C4-2B (cell line): Measurements from ENCODE around the gene MOGAT3.

Source experiments
- H3K27ac ChIP-seq: fragments of 450-650 bp; 2 replicates; pipeline ENCODE4 v1.5.1; 2017
- ZFX ChIP-seq: fragments of 450-650 bp; IDR thresholded peaks from 2 replicates; pipeline ENCODE4 v1.6.1; 2017
- TF ChIP-seq, protein P1 (sequence below): fragments of 450-650 bp; conservative IDR thresholded peaks from 2 replicates; pipeline ENCODE4 v1.5.1; 2017; ENCODE audit warnings: mild to moderate bottlenecking

The MOGAT3 gene

DNA sequence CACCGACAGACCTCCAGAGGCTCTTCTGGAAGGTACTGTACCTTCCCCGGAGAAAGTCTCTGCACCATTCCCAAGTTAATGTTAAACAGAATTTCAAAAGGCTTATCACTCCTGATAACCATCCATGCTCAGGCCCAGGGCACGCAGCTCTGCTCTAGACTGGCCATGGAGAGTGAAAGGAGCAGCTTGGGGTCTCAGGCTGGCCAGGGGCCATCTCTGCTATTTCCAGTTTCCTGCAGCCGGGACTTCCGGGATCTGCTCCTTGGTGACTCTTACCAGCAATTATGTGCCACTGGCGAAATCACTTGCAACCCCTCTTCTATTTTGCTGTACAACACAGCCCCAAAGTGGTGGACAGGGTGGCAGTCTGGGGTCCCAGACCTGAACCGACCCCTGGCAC lies 30.8 kb upstream of the MOGAT3 start:
- peak overlapping the region; percentile 63 for H3K27ac ChIP-seq
- TF ChIP-seq, protein P1, sequence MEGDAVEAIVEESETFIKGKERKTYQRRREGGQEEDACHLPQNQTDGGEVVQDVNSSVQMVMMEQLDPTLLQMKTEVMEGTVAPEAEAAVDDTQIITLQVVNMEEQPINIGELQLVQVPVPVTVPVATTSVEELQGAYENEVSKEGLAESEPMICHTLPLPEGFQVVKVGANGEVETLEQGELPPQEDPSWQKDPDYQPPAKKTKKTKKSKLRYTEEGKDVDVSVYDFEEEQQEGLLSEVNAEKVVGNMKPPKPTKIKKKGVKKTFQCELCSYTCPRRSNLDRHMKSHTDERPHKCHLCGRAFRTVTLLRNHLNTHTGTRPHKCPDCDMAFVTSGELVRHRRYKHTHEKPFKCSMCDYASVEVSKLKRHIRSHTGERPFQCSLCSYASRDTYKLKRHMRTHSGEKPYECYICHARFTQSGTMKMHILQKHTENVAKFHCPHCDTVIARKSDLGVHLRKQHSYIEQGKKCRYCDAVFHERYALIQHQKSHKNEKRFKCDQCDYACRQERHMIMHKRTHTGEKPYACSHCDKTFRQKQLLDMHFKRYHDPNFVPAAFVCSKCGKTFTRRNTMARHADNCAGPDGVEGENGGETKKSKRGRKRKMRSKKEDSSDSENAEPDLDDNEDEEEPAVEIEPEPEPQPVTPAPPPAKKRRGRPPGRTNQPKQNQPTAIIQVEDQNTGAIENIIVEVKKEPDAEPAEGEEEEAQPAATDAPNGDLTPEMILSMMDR, result no peak
- no peak for TF ChIP-seq ZFX

- H3K27ac ChIP-seq, result no peak overlapping the region
- TF ChIP-seq ZFX, result no peak
- TF ChIP-seq, protein P1, result no peak
Observed at GRCh38 chr7:101226721-101227120, 25.9 kb upstream of the MOGAT3 start.

DNA sequence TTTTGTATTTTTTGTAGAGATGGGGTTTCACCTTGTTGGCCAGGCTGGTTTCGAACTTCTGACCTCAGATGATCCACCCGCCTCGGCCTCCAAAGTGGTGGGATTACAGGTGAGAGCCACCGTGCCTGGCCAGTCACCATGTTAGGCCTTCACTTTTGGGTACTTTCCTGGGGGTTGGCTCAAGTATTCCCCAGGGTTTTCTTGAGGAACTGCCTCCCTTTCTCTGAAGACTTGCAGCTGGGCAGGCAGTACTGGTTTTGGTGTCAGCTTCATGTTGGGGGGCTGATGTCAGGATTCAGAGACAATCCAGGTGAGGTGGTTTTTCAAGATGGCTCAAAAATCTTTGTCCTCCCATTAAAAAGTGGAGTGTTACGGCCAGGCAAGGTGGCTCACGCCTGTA lies 24.8 kb upstream of the MOGAT3 start:
- no peak overlapping the region for H3K27ac ChIP-seq
- TF ChIP-seq ZFX, result no peak
- TF ChIP-seq, protein P1, result no peak

- no peak for TF ChIP-seq ZFX
- TF ChIP-seq, protein P1, result no peak
- H3K27ac ChIP-seq, result no peak overlapping the region
Observed at GRCh38 chr7:101223528-101223927, 22.7 kb upstream of the MOGAT3 start.

DNA sequence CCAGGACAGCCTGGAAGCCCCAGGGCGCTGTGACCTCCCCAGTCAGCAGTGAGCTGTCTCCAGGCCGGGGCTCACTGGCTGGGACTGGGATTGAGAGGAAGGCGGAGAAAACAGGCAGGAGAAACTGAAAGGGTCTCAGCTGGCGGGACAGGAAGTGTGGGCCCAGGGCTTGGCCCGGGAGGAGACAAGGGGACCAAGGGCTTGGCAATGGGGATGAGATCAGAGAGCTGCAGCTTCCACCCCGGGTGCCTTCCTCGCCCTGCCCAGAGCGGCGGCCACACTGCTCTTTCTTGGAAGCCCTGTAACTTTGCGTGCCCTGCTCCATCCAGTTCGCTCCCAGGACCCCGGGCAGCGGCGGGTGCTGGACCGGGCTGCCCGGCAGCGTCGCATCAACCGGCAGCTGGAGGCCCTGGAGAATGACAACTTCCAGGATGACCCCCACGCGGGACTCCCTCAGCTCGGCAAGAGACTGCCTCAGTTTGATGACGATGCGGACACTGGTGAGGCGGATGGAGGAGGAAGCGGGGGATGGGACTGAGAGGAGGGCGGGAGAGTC lies 21.5 kb upstream of the MOGAT3 start:
- H3K27ac ChIP-seq, result no peak overlapping the region
- no peak for TF ChIP-seq ZFX
- TF ChIP-seq, protein P1, result no peak

DNA sequence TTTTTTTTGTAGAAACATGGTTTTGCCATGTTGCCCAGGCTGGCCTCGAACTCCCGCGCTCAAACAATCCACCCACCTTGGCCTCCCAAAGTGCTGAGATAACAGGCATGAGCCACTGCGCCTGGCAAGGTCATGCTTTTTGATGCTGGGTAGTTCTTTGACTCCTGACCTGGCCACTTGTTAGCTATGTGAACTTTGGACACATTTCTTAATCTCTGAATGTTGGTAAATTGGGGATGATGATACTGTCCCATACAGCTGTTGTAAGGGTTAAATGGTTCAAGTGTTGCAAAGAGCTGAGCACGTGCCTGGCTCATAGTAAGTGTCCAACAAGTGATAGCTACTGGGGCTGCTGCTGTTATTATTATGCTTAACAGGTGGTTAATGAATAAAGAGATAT lies 19.5 kb upstream of the MOGAT3 start:
- H3K27ac ChIP-seq, result no peak overlapping the region
- no peak for TF ChIP-seq ZFX
- TF ChIP-seq, protein P1, result no peak

GRCh38 chr7:101218236-101219125 lies 17.6 kb upstream of the MOGAT3 start:
- no peak for TF ChIP-seq ZFX
- TF ChIP-seq, protein P1, result no peak
- H3K27ac ChIP-seq, result peak overlapping the region; percentile 85
